Mesenchymal stem cell (in vitro differentiated cells and primary cell): Measurements from ENCODE around the gene RNU1-4.
"Not testable (repeated sequence)": the region's sequence is repeated elsewhere in the genome, so short reads cannot be mapped to it uniquely, and the experiment has no call there.

Experiments
- DNase-seq: peaks from one replicate; pipeline ENCODE4 v3.0.0-alpha.2; 2013
- H2AFZ ChIP-seq: one replicate; pipeline ENCODE4 v1.6.1; 2013; ENCODE audit warnings: low read depth, mild to moderate bottlenecking, control low read depth, inconsistent platforms, low read length, moderate library complexity
- H2AK5ac ChIP-seq: 2 replicates; pipeline ENCODE4 v1.6.1; 2013; ENCODE audit warnings: low read length, moderate library complexity, mild to moderate bottlenecking, inconsistent platforms; ENCODE audit not compliant: severe bottlenecking
- H2BK120ac ChIP-seq: one replicate; pipeline ENCODE4 v1.6.1; 2013; ENCODE audit warnings: low read depth, mild to moderate bottlenecking, inconsistent platforms, low read length, moderate library complexity
- H2BK12ac ChIP-seq, 2 experiments: one replicate each; pipeline ENCODE4 v1.6.1; 2013; ENCODE audit warnings: inconsistent platforms in 2 of 2, low read length in 2 of 2, mild to moderate bottlenecking in 2 of 2, moderate library complexity in 2 of 2, control low read depth in 1 of 2
- H2BK15ac ChIP-seq: one replicate; pipeline ENCODE4 v1.6.1; 2013; ENCODE audit warnings: mild to moderate bottlenecking, low read depth, inconsistent platforms; ENCODE audit not compliant: poor library complexity, severe bottlenecking
- H2BK5ac ChIP-seq: 2 replicates; pipeline ENCODE4 v1.6.1; 2013; ENCODE audit warnings: low read depth, mild to moderate bottlenecking, low read length, control low read depth, inconsistent platforms; ENCODE audit not compliant: poor library complexity, severe bottlenecking
- H3K14ac ChIP-seq, 2 experiments: one replicate each; pipeline ENCODE4 v1.6.1; 2013; ENCODE audit warnings: inconsistent platforms in 2 of 2, low read length in 2 of 2, control low read depth in 1 of 2, mild to moderate bottlenecking in 1 of 2, moderate library complexity in 1 of 2
- H3K18ac ChIP-seq, 2 experiments: one replicate each; pipeline ENCODE4 v1.6.1; 2013; ENCODE audit warnings: inconsistent platforms in 2 of 2, low read length in 2 of 2, control low read depth in 1 of 2, low read depth in 1 of 2, mild to moderate bottlenecking in 1 of 2
- H3K23ac ChIP-seq, 2 experiments: one replicate each; pipeline ENCODE4 v1.6.1; 2013; ENCODE audit warnings: inconsistent platforms in 2 of 2, low read length in 2 of 2, mild to moderate bottlenecking in 2 of 2, moderate library complexity in 2 of 2, control low read depth in 1 of 2
- H3K27ac ChIP-seq: 2 replicates; pipeline ENCODE4 v1.5.1; 2013; ENCODE audit warnings: mild to moderate bottlenecking, moderate library complexity, low read length, control low read depth, inconsistent platforms; ENCODE audit not compliant: poor library complexity, severe bottlenecking
- H3K27me3 ChIP-seq, 2 experiments: 2 replicates each; pipeline versions ENCODE4 v1.6.1 to v1.7.0; 2013; ENCODE audit warnings: low read length in 2 of 2, mild to moderate bottlenecking in 2 of 2, moderate library complexity in 2 of 2, control low read depth in 1 of 2, inconsistent platforms in 1 of 2; ENCODE audit not compliant: control insufficient read depth in 1 of 2, insufficient read depth in 1 of 2
- H3K36me3 ChIP-seq, 2 experiments: 2 replicates each; pipeline versions ENCODE4 v1.6.1 to v1.7.0; 2013; ENCODE audit warnings: low read length in 2 of 2, control low read depth in 1 of 2, inconsistent platforms in 1 of 2, low read depth in 1 of 2, mild to moderate bottlenecking in 1 of 2; ENCODE audit not compliant: insufficient read depth in 2 of 2, control insufficient read depth in 1 of 2
- H3K4ac ChIP-seq, 2 experiments: one replicate each; pipeline ENCODE4 v1.6.1; 2013; ENCODE audit warnings: inconsistent platforms in 2 of 2, low read length in 2 of 2, mild to moderate bottlenecking in 2 of 2, moderate library complexity in 2 of 2, control low read depth in 1 of 2, low read depth in 1 of 2
- H3K4me1 ChIP-seq: 2 replicates; pipeline ENCODE4 v1.6.1; 2013; ENCODE audit warnings: low read depth, low read length, control low read depth; ENCODE audit not compliant: control insufficient read depth, insufficient read depth
- H3K4me2 ChIP-seq: 2 replicates; pipeline ENCODE4 v1.6.1; 2013; ENCODE audit warnings: low read length, mild to moderate bottlenecking, inconsistent platforms; ENCODE audit not compliant: poor library complexity, severe bottlenecking
- H3K4me3 ChIP-seq, 2 experiments: 2 replicates each; pipeline versions ENCODE4 v1.5.1 to v1.7.0; 2013; ENCODE audit warnings: low read length in 2 of 2, mild to moderate bottlenecking in 2 of 2, control low read depth in 1 of 2, low read depth in 1 of 2; ENCODE audit not compliant: insufficient read depth in 1 of 2
- H3K79me1 ChIP-seq: replicated peaks from 2 replicates; pipeline ENCODE4 v1.6.1; 2013; ENCODE audit warnings: mild to moderate bottlenecking, control low read depth, low read length, inconsistent platforms; ENCODE audit not compliant: poor library complexity, severe bottlenecking
- H3K9ac ChIP-seq: 2 replicates; pipeline ENCODE4 v1.7.0; 2013; ENCODE audit warnings: mild to moderate bottlenecking, low read length, moderate library complexity
- H3K9me3 ChIP-seq: 2 replicates; pipeline ENCODE4 v1.7.0; 2013; ENCODE audit warnings: mild to moderate bottlenecking, low read length; ENCODE audit not compliant: control insufficient read depth
- H4K8ac ChIP-seq: one replicate; pipeline ENCODE4 v1.6.1; 2013; ENCODE audit warnings: inconsistent platforms, mild to moderate bottlenecking, low read length, moderate library complexity
- H4K91ac ChIP-seq: one replicate; pipeline ENCODE4 v1.6.1; 2013; ENCODE audit warnings: mild to moderate bottlenecking, low read length, inconsistent platforms
- WGBS: methylation state at CpG from one replicate; pipeline ENCODE4 v1.1.7; 2013; ENCODE audit warnings: mixed read lengths; 5-methylcytosine and 5-hydroxymethylcytosine counted together

RNU1-4 gene

DNA sequence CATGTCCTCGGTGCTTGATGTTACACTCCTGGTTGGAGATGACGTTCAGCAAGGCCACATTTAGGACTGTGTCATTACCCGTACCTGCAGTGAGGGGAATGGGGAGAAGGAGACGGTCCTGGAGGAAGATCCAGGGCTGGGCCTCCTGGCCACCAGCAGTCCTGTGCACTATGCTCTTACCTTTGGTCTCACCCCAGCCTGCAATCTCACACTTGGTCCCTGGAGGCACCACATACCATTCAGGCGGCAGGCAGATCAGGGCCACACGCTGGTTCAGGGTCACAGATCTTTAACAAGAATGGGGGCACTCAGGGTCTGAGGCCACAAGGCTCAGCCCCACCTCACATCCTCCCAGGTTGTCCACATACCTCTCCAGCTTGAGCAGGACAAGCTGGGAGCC lies 17.3 kb downstream of the RNU1-4 start:
- not testable (repeated sequence) for H4K8ac ChIP-seq, H2BK12ac ChIP-seq, H2BK15ac ChIP-seq, H3K4me1 ChIP-seq, H4K91ac ChIP-seq, H3K79me1 ChIP-seq, H3K9me3 ChIP-seq, H3K27me3 ChIP-seq, H3K23ac ChIP-seq, H3K36me3 ChIP-seq, H2BK120ac ChIP-seq, H2AFZ ChIP-seq, H3K27ac ChIP-seq, H3K18ac ChIP-seq, H3K4me2 ChIP-seq, H3K9ac ChIP-seq, H3K4ac ChIP-seq, H3K14ac ChIP-seq, DNase-seq, H2AK5ac ChIP-seq, H2BK5ac ChIP-seq, H3K4me3 ChIP-seq
- no CpG with 5 or more reads among the region's 6 CpGs for WGBS

- not testable (repeated sequence) for H3K9me3 ChIP-seq, H2AFZ ChIP-seq, H2BK12ac ChIP-seq, H2BK5ac ChIP-seq, H3K27ac ChIP-seq, H2BK120ac ChIP-seq, H3K9ac ChIP-seq, H3K4me2 ChIP-seq, H3K4me1 ChIP-seq, H4K91ac ChIP-seq, H3K23ac ChIP-seq, H3K36me3 ChIP-seq, H3K4me3 ChIP-seq, H3K14ac ChIP-seq, H3K79me1 ChIP-seq, DNase-seq, H4K8ac ChIP-seq, H3K4ac ChIP-seq, H3K18ac ChIP-seq, H3K27me3 ChIP-seq, H2AK5ac ChIP-seq, H2BK15ac ChIP-seq
- WGBS, result no CpG with 5 or more reads among the region's 5 CpGs
These were observed 17.7 kb downstream of the RNU1-4 start for GRCh38 chr1:16758060-16758459.

DNA sequence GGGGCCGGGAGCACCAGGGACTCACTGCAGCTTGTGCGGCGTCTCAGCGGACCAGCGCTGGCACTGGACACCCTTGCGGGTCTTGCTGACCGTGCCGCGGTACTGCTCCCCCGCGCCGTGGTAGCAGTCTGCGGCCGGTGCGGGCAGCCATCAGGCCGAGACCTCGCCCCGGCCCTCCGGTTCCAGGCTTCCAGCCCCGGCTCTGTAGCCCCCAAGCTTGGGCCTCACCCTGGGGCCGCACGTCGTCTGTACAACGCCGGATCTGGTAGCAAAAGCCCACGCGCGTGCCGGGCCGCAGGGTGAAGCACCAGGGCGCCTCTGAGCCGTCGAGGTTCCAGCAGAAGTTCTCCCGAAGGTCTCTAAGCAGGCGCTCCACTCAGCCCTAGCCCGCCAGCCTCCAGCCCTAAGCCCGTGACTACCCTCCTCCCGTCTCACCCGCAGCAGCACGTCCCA lies 18.8 kb downstream of the RNU1-4 start:
- H3K9ac ChIP-seq, H3K4me2 ChIP-seq: not testable (repeated sequence)

DNA sequence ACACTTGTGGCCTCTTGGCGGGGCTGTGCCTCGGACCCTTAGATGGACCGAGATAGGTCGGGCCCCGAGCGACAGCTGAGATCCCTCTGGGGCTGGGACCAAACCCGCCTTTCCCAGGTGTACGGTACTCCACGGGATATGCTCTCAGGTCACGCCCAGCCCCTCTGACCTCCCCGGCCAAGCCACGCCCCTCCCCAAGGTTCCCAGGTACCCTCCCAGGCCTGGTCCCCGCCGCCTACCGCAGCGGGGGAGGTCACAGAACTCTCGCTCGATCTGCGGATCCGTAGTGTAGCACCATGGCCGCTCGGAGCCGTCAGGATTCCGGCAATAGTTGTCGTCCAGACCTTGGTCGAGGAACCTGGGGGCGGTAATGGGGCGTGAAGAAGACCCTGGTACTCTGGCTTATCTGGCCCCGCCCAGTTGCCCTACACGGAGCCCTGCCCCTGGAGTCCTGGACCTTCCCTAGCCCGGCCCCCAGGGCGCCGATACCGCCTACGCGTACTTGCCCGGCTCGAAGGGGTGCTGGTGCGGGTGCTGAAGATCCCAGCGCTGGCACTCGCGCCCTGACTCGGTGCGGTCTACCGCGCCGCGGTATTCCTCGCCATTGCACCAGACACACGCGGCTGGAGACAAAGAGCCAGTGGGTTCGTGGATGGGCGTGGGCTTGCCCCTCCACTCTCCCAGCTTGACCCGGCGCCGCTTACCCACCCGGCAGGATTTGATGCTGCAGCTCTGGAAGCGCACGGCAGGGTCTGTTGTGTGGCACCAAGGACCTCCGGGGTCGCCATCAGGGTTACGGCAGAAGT lies 19.5 kb downstream of the RNU1-4 start:
- not testable (repeated sequence) for H3K4me3 ChIP-seq, H2BK15ac ChIP-seq, H2BK5ac ChIP-seq, H3K4ac ChIP-seq, H3K23ac ChIP-seq, H2BK120ac ChIP-seq, H2BK12ac ChIP-seq, DNase-seq, H2AFZ ChIP-seq, H3K27ac ChIP-seq, H4K91ac ChIP-seq, H3K4me1 ChIP-seq, H2AK5ac ChIP-seq, H3K79me1 ChIP-seq, H3K14ac ChIP-seq, H3K27me3 ChIP-seq, H3K9me3 ChIP-seq, H4K8ac ChIP-seq, H3K4me2 ChIP-seq, H3K36me3 ChIP-seq, H3K9ac ChIP-seq, H3K18ac ChIP-seq
- WGBS, result no CpG with 5 or more reads among the region's 62 CpGs

More for the DNA sequence above, 18.8 kb downstream of the RNU1-4 start:
- not testable (repeated sequence) for H2AK5ac ChIP-seq, H3K4ac ChIP-seq, DNase-seq, H2BK5ac ChIP-seq, H3K23ac ChIP-seq, H2BK12ac ChIP-seq, H3K36me3 ChIP-seq, H3K4me1 ChIP-seq, H3K14ac ChIP-seq, H3K18ac ChIP-seq, H4K8ac ChIP-seq, H2BK120ac ChIP-seq, H3K9me3 ChIP-seq, H2AFZ ChIP-seq, H4K91ac ChIP-seq, H3K79me1 ChIP-seq, H3K27ac ChIP-seq, H2BK15ac ChIP-seq, H3K4me3 ChIP-seq, H3K27me3 ChIP-seq
- WGBS, result 47% methylated on average over 2 of the region's 40 CpGs
